BJ (cell line): ENCODE data around the gene DPH5. TPM values are rescaled to one million over a fixed set of nuclear protein-coding genes. Genes with fewer than 3 reads are reported as not detected.
"Not testable (repeated sequence)": the region's sequence is repeated elsewhere in the genome, so short reads cannot be mapped to it uniquely, and the experiment has no call there.

ENCODE experiments used
- CTCF ChIA-PET: fragments of 350-600 bp; formaldehyde crosslinking; extraction: SDS; loops from one replicate; lab custom pipeline; 2021; ENCODE audit warnings: antibody characterized with exemption, inconsistent platforms; lab: Yijun Ruan, JAX
- POLR2A ChIA-PET: fragments of 300-600 bp; sonication (Branson Sonifier 250); formaldehyde crosslinking; extraction: SDS; loops from one replicate; lab custom pipeline; 2021; ENCODE audit warnings: antibody characterized with exemption; lab: Charles Lee
- DNase-seq: peaks from one replicate; pipeline ENCODE4 v3.0.0-alpha.2; 2011; ENCODE audit warnings: low read depth
- H3K27me3 ChIP-seq: 2 replicates; pipeline ENCODE4 v1.6.0; 2011; ENCODE audit warnings: low read length; ENCODE audit not compliant: control insufficient read depth, insufficient read depth
- H3K36me3 ChIP-seq: 2 replicates; pipeline ENCODE4 v1.5.1; 2011; ENCODE audit warnings: low read length; ENCODE audit not compliant: control insufficient read depth, insufficient read depth
- H3K4me3 ChIP-seq: 2 replicates; pipeline ENCODE4 v1.5.1; 2011; ENCODE audit warnings: low read depth, mild to moderate bottlenecking, control low read depth, low read length
- polyA plus RNA-seq: library from polyadenylated mRNA; depleted of rRNA; stranded (reverse); fragments of >200 nt; gene quantifications from 2 replicates; pipeline ENCODE4 v1.2.3, GENCODE V29; 2011
- TF ChIP-seq, protein P1 (sequence below): IDR thresholded peaks from 2 replicates; pipeline ENCODE4 v1.5.1; 2011; ENCODE audit warnings: low read depth, mild to moderate bottlenecking, control low read depth, inconsistent platforms, low read length, moderate library complexity; ENCODE audit not compliant: insufficient read depth

DPH5 gene
- polyA plus RNA-seq, 1 experiment: 31.8 TPM

DNA sequence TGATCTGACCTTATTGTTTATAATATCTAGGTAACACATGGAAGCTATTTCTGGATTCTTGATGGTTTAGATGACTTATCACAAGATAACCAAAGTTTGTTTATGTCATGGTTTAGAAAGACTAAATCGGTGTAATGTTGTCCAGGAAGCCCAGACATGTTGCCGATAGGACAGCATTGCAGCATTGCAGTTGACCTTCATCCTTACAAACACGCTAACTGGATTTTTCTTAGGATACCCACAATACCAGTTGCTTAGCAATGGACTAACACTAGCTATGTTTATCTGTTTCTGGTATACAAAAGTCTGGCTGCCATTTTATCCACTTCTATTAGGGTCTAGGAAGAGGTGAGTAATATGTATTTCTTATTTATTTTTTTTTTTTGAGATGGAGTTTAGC lies 11.7 kb upstream of the DPH5 start:
- H3K27me3 ChIP-seq: no peaks in the 10 kb centered on the region
- TF ChIP-seq, protein P1, sequence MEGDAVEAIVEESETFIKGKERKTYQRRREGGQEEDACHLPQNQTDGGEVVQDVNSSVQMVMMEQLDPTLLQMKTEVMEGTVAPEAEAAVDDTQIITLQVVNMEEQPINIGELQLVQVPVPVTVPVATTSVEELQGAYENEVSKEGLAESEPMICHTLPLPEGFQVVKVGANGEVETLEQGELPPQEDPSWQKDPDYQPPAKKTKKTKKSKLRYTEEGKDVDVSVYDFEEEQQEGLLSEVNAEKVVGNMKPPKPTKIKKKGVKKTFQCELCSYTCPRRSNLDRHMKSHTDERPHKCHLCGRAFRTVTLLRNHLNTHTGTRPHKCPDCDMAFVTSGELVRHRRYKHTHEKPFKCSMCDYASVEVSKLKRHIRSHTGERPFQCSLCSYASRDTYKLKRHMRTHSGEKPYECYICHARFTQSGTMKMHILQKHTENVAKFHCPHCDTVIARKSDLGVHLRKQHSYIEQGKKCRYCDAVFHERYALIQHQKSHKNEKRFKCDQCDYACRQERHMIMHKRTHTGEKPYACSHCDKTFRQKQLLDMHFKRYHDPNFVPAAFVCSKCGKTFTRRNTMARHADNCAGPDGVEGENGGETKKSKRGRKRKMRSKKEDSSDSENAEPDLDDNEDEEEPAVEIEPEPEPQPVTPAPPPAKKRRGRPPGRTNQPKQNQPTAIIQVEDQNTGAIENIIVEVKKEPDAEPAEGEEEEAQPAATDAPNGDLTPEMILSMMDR: no peak
- no peak overlapping the region for H3K4me3 ChIP-seq
- H3K36me3 ChIP-seq: no peaks in the 10 kb centered on the region
- ChIA-PET POLR2A (no interaction called here), CTCF (interaction anchor here (1.5 kb wide), 1 partner anchor 201 kb away, joined by 4 read pairs; no protein-coding TSS in a partner anchor)
- no peak for DNase-seq

DNA sequence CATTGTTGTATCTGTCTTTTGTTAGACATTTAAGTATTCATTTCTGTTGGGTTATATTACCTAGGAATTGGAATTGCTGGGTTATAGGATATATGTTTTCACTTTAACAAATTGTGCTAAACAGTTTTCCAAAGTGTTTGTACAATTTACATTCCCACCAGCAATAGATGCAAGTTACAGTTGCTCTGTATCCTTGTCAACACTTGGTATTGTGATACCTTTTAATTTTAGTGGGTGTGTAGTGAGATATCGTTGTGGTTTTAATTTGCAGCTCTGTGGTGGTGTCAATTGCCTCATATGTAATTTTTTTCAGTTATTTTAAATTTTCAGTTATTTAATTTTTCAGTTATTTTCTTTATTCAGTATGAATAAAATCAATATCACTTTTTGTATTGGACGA lies 7.4 kb upstream of the DPH5 start:
- POLR2A ChIA-PET: no interaction called here
- TF ChIP-seq, protein P1: no peak
- no peak for DNase-seq
- H3K36me3 ChIP-seq: no peaks in the 10 kb centered on the region
- CTCF ChIA-PET: no interaction called here
- no peak overlapping the region for H3K4me3 ChIP-seq
- no peaks in the 10 kb centered on the region; the same call in 1 of the 2 replicates for H3K27me3 ChIP-seq

DNA sequence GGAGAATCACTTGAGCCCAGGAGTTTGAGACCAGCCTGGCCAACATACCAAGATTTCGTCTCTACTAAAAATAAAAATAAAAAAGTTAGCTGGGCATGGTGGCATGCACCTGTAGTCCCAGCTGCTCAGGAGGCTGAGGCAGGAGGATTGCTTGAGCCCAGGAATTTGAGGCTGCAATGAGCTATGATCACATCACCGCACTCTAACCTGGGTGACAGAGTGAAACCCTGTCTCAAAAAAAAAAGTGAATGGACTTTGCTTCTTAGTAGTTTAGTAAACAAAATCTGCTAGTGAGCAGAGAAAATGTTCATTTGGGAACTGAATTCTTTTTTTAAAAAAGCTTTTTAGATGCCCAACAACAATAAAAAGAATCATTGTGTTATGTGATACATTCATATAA lies 6.5 kb upstream of the DPH5 start:
- CTCF ChIA-PET: interaction anchor here (1.7 kb wide), 1 partner anchor 256 kb away, joined by 6 read pairs; no protein-coding TSS in a partner anchor
- DNase-seq, H3K27me3 ChIP-seq, H3K4me3 ChIP-seq, POLR2A ChIA-PET, H3K36me3 ChIP-seq: not testable (repeated sequence)

DNA sequence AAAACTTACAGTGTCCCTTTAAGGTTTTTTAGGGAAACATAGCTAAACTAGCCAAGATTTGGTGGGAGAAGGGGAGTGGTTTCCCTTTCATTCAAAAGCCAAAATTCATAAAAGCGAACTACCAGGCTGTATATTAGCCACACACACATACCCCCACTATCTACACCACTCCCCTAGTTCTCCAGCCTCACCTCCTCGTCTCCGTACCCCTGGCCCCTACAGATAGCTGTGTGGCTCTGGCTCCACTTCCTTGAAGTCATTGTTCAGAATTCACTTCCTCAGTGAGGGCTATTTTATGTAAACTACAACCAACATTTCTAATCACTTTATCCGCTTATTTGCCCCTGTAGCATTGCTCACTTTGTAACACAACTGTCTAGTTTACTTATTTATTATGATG lies 5.3 kb upstream of the DPH5 start:
- Histone ChIP-seq H3K36me3 (no peaks in the 10 kb centered on the region), H3K4me3 (no peak overlapping the region), H3K27me3 (no peaks in the 10 kb centered on the region; the same call in 1 of the 2 replicates)
- ChIA-PET CTCF (interaction anchor here (1.2 kb wide), 1 partner anchor 257 kb away, joined by 3 read pairs; no protein-coding TSS in a partner anchor), POLR2A (no interaction called here)
- TF ChIP-seq, protein P1: no peak
- no peak for DNase-seq

DNA sequence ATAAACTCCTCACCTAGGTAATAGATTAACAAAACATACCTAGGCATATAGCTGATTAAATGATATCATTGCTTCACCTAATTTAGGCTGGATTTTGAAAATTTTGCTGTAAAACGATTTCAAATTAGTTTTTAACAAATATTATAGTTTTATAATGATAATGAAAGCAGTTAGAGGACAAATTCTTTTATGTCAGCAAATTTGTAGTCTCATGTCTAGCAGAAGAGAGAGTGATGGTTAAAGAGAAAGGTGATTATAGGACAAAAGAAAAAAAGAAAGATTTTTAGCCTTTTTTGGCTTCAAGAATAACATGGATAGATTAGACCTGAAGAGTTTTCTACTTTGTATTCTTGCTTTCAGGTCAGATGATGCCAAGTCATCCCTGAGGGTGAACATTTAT lies 3.6 kb upstream of the DPH5 start:
- Histone ChIP-seq H3K4me3 (no peak overlapping the region), H3K27me3 (no peaks in the 10 kb centered on the region; the same call in 1 of the 2 replicates), H3K36me3 (no peaks in the 10 kb centered on the region)
- CTCF ChIA-PET: interaction anchor here (1.6 kb wide), 1 partner anchor 12 kb away, joined by 4 read pairs; no protein-coding TSS in a partner anchor
- POLR2A ChIA-PET: no interaction called here
- no peak for DNase-seq
- TF ChIP-seq, protein P1: no peak

DNA sequence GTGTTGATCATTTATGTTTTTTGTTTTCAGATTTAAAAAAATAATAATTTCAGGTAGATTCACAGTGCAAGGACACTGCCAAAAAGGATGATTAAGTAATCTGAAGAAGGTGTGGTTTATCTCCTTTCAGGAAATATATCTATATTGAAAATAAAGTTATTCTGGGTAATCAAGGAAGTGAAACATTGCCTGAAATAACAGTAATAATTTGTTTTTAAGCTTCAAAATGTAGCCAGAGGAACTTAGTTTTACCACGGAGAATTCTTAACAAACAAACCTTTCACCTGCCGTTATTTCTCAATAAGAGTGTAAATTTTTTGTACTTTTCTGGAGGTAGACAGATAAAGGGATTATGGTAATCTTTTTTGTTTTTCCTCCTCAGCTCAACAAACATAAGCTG lies 2.9 kb upstream of the DPH5 start:
- DNase-seq: no peak
- Histone ChIP-seq H3K36me3 (no peaks in the 10 kb centered on the region), H3K4me3 (no peak overlapping the region), H3K27me3 (no peaks in the 10 kb centered on the region; the same call in 1 of the 2 replicates)
- TF ChIP-seq, protein P1: no peak
- ChIA-PET POLR2A (no interaction called here), CTCF (interaction anchor here (1.2 kb wide), 1 partner anchor 210 kb away, joined by 4 read pairs; no protein-coding TSS in a partner anchor)
